HG03460 (cell line): ENCODE results near the gene ITGB1.

Experiments
- ATAC-seq: cut with Tn5 transposase; IDR thresholded peaks from one replicate; pipeline ENCODE4 v1.9.1; 2021; ENCODE audit not compliant: unreplicated experiment

ITGB1 gene

GRCh38 chr10:32956365-32957197, 1.4 kb downstream of the ITGB1 start:
- no peak for ATAC-seq

GRCh38 chr10:32955790-32956189, 2.2 kb downstream of the ITGB1 start:
- no peak for ATAC-seq

GRCh38 chr10:32955299-32955772, 2.7 kb downstream of the ITGB1 start:
- ATAC-seq = no peak

- ATAC-seq = no peak
Observed at GRCh38 chr10:32954545-32955298, 3.3 kb downstream of the ITGB1 start.

GRCh38 chr10:32954080-32954479, 4.0 kb downstream of the ITGB1 start:
- ATAC-seq = no peak

GRCh38 chr10:32953277-32953927, 4.6 kb downstream of the ITGB1 start:
- no peak for ATAC-seq

- no peak for ATAC-seq
Observed at GRCh38 chr10:32952541-32953276, 5.3 kb downstream of the ITGB1 start.

- ATAC-seq = no peak
Observed at GRCh38 chr10:32952094-32952493, 5.9 kb downstream of the ITGB1 start.

GRCh38 chr10:32951111-32951510, 6.9 kb downstream of the ITGB1 start:
- ATAC-seq = no peak

- no peak for ATAC-seq
Observed at GRCh38 chr10:32950591-32951108, 7.4 kb downstream of the ITGB1 start.

GRCh38 chr10:32949221-32949678, 8.8 kb downstream of the ITGB1 start:
- no peak for ATAC-seq

- no peak for ATAC-seq
Observed at GRCh38 chr10:32948451-32948850, 9.6 kb downstream of the ITGB1 start.

- ATAC-seq = no peak
Observed at GRCh38 chr10:32947586-32947985, 10.4 kb downstream of the ITGB1 start.

GRCh38 chr10:32946108-32946507, 11.9 kb downstream of the ITGB1 start:
- ATAC-seq = no peak

GRCh38 chr10:32943854-32944661, 14.0 kb downstream of the ITGB1 start:
- ATAC-seq = no peak

GRCh38 chr10:32943395-32943794, 14.6 kb downstream of the ITGB1 start:
- ATAC-seq = peak; percentile 58

GRCh38 chr10:32942081-32942480, 15.9 kb downstream of the ITGB1 start:
- ATAC-seq = no peak

- ATAC-seq = no peak
Observed at GRCh38 chr10:32941357-32941756, 16.7 kb downstream of the ITGB1 start.
